ENCODE results near the gene CHRNA4.

Gene CHRNA4

DNA sequence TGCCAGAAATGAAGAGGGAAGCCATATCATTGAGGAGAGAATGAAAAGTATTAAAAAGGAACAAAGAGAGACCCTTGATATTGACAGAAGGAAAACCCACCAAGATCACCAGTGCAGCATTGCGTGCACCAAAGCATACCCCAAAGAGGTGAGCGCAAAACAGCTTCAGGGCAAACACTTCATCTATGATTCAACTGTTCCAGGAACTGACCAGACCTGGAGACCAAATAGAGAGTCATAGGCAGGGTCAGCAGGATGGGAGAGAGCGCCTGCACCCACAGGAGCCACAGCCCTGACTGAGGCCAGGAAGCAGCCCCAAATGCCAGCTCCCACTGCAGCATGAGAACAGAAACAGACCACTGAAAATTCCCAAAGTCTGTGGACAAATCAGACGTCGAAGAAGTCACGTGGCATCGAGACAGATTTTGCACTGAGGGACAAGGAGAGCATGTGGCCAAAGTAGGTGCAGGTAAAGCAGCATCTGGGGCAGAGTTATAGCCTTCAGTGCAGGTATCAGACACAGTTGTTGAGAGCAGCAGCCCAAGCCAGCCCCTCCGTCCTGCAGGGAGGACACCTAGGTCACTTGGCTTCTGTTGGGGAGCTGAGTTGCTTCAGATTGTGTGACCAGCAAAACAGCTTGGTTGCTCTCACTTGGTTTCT lies 29.3 kb downstream of the CHRNA4 start:
- DNase-seq: no peak

- DNase-seq: no peak
Observed at GRCh38 chr20:63330940-63331339, 30.2 kb downstream of the CHRNA4 start.

- DNase-seq: no peak
Observed at GRCh38 chr20:63330084-63330760, 30.9 kb downstream of the CHRNA4 start.

- no peak for DNase-seq
Observed at GRCh38 chr20:63329331-63330083, 31.6 kb downstream of the CHRNA4 start.

DNA sequence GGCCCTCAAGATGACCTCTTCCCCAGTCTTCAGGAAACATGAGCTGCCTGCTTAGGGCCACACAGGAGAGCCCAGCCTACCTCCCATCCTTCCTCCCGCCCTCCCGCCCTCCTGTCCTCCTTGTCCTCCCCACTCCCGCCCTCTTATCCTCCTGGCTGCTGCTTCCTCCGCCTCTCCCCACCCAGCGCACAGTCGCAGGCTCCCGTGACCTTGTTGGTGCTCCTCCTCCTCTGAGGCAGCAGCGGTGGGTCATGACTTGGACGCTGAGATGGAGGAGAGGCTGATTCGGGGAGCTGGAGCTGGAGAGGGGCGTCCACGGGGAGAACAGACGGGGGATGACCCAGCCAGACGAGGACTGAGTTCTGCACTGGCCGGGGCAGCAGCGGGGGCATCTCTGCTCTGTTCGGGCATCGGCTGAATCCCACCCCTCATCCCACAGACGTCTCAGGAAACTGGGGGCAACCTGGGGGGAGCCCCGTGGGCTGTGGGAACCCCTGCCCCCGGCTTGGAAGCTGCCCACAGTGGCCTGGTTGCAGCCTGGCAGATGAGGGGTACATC lies 32.4 kb downstream of the CHRNA4 start:
- no peak for DNase-seq

DNA sequence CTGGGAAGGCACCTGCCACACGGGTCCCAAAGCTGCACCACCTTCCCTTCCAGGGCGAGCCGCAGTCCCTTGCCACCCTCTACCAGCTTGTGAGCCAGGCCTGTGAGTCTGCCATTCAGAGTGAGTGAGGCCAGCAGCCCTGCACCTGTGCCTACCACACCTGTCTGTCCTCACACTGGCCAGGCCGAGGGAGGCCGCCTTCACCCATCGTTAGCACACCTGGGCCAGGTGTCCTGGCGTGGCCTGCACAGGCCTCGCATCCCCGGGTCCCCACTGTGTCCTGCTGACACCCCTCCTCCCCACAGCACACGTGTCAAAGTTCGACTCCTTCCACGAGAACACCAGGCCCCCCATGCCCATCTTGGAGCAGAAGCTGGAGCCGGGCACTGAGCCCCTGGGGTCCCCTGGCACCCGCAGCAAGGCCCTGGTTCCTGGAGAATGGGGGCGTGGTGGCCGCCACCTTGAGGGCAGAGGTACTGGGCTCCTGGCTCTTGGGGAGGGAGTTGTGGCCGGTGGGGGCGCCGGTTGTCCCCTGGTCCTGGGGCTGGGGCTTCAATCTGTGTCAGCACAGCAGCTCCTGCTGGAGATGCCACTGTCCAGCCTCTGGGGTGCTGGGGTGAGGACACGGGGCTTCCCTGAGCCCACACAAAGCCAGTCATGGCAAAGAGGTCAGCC lies 33.0 kb downstream of the CHRNA4 start:
- no peak for DNase-seq

DNA sequence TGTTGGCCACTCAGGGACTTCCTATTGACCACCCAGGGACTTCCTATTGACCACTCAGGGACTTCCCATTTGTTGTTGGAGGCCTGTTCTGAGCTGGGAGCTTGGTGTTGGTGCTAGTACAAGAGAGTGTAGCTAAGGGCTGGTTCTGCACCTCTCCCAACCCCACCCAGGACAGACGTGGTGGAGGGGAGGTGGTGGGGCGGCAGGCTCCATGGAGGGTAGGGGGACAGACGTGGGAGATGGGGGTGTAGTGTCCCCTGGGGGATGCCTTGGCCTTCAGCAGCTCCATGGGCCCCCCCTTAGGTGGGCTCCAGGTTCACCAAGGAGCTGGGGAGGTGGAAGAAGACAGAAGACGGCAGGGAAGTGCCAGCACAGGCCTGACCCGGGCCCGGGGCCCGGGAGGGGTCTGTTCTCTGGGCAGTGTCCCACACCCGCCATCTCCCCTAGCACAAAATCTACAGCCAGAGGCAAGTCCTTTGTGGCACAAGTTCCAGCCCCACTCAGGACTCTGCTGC lies 33.9 kb downstream of the CHRNA4 start:
- DNase-seq: no peak

DNA sequence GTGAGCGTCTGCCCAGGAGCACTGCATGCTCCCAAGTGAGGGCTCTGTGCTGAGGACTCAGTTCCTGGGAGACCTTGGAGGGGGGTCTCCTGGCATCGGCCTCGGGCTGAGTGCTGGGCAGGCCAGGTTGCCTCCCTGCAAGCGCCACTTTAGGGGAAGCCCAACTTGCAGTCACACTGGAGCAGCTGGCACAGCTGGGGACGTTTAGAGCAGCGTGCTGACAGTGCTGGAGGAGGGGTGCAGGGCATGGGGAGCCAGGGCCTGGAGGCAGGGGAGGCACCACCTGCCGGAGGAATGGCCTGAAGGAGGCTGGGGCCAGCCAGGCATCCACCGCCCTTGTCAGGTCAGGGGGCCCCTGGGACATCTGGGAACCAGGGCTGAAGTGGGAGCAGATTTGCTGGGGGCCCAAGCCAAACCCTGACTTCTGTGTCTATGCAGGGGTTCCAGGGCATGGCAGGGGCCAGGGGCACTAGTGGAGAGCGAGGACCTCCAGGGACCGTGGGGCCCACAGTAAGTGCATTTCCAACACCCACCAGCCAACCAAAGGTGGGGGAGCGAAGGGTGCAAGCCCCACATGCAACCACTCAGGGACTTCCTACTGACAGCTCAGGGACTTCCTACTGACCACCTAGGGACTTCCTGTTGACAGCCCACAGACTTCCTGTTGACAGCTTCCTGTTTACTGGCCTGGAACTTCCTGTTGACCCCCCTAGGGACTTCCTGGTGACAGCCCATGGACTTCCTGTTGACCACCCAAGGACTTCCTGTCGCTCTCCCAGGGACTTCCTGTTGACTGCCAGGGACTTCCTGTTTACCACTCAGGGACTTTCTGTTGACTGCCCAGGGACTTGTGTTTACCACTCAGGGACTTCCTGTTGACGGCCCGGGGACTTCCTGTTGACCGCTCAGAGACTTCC lies 34.6 kb downstream of the CHRNA4 start:
- DNase-seq: no peak

DNA sequence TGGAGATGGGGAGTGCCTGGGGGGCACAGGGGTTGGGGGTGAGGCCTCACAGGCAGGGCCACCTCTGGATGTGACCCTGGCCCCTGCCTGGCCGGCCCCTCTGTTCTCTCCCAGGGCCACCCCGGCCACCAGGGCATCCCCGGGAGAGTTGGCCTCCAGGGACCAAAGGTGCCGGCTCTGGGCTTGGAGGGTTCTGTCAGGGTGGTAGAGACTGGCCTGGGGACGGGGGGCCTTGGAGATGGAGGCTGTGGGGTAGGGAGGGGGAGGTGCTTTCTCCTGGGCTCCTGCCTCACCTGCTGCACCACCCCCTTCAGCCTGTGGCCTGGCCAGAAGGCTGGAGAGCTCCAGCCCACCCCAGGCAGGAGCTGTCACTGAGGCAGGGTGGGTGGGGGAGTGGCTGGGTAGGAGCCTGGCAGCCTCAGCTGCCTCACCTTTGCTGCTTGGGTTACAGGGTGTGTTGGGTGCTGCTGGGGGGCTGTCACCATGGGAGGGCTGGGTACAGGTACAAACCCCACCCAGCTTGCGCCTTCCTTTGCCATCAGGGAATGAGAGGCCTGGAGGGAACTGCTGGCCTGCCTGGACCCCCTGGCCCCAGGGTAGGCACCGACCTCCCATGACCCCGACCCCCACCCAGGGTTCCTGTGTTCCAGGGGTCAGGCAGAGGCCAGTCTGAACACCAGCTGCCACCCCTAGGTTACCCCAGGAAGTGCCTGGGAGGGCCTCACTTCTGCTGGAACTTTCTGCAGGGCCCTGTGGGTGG lies 35.4 kb downstream of the CHRNA4 start:
- no peak for DNase-seq

- DNase-seq: no peak
Observed at GRCh38 chr20:63325021-63325471, 36.1 kb downstream of the CHRNA4 start.

GRCh38 chr20:63323357-63323981 lies 37.7 kb downstream of the CHRNA4 start:
- no peak for DNase-seq

DNA sequence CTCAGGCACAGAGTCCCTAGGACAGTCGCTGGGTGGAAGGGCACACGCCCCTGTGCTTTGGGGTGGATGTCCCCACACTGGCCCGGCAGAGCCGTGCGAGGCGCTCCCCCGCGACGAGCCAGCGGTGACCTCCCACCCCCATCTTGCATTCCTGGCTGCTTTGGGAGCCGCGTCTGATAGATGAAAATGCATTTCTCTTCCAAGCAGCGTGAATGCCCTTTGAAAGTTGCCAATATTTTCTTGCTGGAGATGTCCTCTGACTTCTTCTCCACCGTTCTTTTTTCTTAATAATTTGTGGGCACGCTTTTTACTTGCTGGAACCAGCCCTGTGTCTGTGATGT lies 38.2 kb downstream of the CHRNA4 start:
- DNase-seq: no peak

DNA sequence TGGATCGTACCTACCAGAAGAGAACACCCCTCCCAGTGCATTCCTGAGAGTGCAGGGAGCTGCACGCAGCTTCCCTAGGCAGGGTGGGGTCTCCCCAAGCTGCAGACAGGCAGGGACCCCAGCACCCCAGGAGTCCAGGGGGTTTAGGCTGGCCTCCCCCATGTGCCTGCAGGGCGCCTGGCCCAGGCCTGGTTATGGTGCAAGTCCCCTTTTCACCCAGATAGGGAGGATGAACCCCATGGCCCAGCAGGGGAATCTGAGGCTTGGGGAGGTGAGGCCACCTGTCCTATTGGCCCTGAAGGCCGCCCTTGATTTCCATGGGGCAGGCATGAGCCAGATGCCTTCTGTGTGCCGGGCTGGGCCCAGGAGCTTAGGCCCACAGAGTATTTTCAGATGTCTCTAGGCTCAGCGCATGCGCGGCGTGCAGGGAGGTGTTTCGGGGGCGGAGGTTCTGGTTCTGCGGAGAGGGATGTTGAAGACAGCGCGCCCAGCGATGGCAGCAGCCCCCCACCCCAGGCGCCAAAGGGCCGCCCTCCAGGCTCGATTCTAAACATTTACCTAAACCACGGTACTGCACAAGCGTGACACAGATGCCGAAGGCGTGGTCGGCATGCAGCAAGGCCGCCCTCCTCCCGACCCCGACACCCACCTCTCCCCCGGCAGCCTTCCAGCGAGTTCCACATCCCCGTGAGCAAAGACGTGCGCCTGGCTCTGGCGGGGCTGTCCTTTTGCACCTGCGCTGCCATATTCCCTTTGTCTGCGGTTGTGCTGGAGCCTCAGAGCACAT lies 38.8 kb downstream of the CHRNA4 start:
- no peak for DNase-seq

GRCh38 chr20:63321148-63321831 lies 39.9 kb downstream of the CHRNA4 start:
- DNase-seq: no peak

DNA sequence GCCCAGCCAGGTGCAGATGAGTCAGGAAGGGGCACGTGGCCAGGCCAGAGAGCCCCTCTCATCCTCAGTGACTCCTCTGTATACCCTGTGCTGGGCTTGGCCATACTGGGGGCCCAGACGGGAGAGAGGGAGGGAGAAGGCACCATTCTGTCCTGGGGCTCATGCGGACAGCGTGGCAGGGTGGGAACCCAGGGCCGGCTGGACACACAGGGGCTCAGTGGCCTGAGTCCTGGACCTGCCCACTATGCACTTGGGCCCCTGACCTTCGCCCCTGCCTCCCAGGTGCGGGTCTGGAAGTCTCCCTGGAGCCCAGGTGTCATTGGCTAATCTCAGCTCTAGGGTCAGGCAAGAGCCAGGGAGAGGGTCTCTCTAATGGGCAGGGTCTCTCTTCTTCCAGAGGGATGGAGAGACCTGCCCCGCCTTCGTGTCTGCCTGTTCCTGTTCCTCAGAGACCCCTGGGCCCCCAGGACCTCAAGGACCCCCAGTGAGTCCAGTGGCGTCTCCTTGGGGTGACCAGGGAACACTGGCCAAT lies 40.5 kb downstream of the CHRNA4 start:
- no peak for DNase-seq

- DNase-seq: no peak
Observed at GRCh38 chr20:63320041-63320511, 41.1 kb downstream of the CHRNA4 start.

DNA sequence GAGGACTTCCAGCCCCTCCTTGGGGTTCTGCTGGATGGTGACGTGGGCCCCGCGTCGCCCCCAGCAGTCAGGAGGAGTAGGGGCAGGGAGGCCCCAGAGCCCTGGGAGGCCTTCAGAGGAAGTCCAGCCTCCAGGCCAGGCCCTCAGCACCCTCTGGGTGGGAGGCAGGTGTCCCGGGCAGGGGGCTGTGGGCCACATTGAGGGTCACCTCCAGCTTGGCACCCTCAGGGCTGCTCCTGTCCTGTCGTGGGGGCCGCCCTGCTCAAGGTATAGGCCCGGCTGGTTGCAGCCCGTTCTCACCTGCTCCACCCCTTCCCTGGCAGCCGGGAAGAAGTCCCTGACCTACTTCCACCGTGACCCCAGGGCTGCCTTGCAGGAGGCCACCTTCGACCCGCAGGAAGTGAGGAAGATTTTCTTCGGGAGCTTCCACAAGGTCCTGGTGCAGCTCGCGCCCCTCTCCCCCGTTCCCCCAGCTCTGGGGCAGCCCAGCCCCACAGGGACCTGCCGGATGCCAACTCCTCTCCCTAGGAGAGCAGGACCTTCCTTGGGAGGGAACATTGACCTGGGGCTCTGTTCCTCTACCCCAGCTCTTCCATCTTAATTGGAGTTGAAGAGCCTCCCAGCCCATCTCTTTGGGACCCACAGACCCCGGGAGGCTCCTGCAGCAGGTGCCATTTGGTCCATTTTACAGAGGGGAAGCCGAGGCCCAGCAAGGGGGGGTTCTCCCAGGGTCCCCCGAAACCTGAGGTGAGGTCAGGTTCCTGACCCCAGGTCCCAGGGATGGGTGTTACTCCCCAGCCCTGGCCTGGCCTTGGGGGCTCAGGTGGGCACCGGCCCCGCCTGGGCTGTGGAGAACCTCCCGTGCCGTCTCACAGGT lies 41.7 kb downstream of the CHRNA4 start:
- no peak for DNase-seq

Measured in bone marrow (tissue), 2 donors.